Stimulated activated memory B cell treated with anti-CD40 and anti-IgM and Interleukin-4, amounts not matched to agents 10 μg/mL and 1 μg/mL and 100 μg/mL, for 72 hours (primary cell): ENCODE results near the gene POU2F2.

Experiments used
- ATAC-seq: fragments of 150-1000 bp; cut with Tn5 transposase; 2 replicates; pipeline ENCODE4 v1.10.0; 2021
- H3K27ac Mint-ChIP-seq: one replicate; pipeline ENCODE4 v1.8.0; 2022; ENCODE audit warnings: mild to moderate bottlenecking, mixed read lengths
- H3K27me3 Mint-ChIP-seq: one replicate; pipeline ENCODE4 v1.8.0; 2022; ENCODE audit warnings: mixed read lengths
- H3K36me3 Mint-ChIP-seq: one replicate; pipeline ENCODE4 v1.8.0; 2022; ENCODE audit warnings: mixed read lengths
- H3K4me1 Mint-ChIP-seq: one replicate; pipeline ENCODE4 v1.8.0; 2022; ENCODE audit warnings: mixed read lengths
- H3K4me3 Mint-ChIP-seq: one replicate; pipeline ENCODE4 v1.8.0; 2022; ENCODE audit warnings: mild to moderate bottlenecking, moderate library complexity, mixed read lengths
- H3K9me3 Mint-ChIP-seq: one replicate; pipeline ENCODE4 v1.8.0; 2022; ENCODE audit warnings: mixed read lengths

Gene POU2F2

DNA sequence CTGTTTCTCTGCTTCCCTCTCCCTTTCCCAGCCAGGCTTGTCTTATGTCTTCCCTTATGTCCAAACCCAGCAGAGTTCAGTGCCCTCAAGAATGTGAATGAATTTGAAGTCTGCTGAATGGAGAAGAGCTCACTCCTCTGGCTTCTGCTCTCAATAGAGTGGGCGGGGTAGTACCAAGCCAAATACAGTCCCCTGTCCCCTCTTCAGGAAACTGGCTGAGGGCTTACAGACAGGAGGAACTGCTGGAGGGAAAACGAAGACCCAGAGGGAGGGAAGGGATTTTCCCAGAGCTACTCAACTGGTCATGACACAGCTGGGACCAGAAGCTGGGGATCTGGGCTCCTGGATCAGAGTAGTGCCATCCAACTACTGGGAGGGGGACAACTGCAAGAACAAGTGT is 32.9 kb upstream of the POU2F2 start:
- no peaks in the 10 kb centered on the region for H3K9me3 Mint-ChIP-seq
- no peak overlapping the region for H3K27ac Mint-ChIP-seq
- ATAC-seq: no peak
- H3K4me1 Mint-ChIP-seq: peaks cover 7% of the 10 kb centered on the region
- no peak overlapping the region for H3K4me3 Mint-ChIP-seq
- H3K36me3 Mint-ChIP-seq: no peaks in the 10 kb centered on the region
- no peaks in the 10 kb centered on the region for H3K27me3 Mint-ChIP-seq

DNA sequence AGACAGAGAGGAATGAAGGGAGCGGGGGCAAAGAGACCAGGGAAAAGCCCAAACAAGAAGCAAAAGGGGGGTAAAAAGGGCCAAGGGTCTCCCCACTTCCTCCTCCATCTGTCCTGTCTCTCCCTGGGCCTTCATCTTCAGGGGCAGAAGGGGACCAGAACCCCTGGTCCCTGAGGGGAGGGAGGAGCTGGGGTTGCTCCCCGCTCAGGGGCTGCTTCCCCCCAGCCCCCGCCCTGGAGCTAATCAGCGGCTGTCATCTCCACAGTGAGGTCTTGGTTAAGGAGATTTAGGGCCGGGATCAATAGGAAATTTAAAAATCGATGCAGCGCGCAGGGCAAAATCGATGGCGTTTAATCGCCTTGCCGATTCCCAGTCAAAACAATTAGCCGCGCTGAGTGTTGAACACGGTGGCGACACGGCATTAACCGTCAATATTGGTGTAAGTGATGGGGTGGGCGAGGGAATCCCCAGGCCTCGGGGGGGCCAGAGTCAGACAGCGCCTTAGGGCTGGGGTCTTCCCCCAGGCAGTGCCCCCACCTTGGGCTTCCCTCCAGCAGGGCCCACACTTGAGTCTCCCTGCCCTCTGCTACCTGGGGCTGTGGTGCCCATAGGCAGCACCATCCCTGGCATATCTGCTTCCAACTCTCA is 29.5 kb upstream of the POU2F2 start:
- Mint-ChIP-seq H3K27me3 (no peaks in the 10 kb centered on the region), H3K27ac (no peak overlapping the region), H3K36me3 (peaks cover 5% of the 10 kb centered on the region), H3K4me1 (peaks cover 7% of the 10 kb centered on the region), H3K4me3 (no peak overlapping the region), H3K9me3 (no peaks in the 10 kb centered on the region)
- no peak for ATAC-seq

DNA sequence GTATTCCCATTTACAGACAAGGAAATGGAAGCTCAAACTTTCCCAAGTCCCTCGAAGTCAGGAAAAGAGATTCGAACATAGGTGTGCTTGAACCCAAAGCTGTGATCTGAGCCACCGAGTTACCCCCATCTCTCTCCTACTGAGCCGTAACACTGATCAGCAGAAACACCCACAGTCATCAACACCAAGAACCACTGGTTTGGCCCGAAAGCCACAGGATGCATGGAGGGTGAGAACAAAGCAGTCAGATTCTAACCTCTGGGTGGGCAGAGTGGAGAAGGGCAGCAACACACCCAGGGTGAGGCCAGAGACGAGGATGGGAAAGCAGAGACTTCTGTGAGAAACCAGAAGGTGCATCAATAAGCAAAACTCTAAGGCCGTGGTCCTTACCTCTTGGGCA is 27.7 kb upstream of the POU2F2 start:
- no peak overlapping the region for H3K4me3 Mint-ChIP-seq
- peaks cover 11% of the 10 kb centered on the region for H3K4me1 Mint-ChIP-seq
- no peak overlapping the region for H3K27ac Mint-ChIP-seq
- no peaks in the 10 kb centered on the region for H3K27me3 Mint-ChIP-seq
- H3K36me3 Mint-ChIP-seq: peaks cover 5% of the 10 kb centered on the region
- ATAC-seq: no peak
- no peaks in the 10 kb centered on the region for H3K9me3 Mint-ChIP-seq

DNA sequence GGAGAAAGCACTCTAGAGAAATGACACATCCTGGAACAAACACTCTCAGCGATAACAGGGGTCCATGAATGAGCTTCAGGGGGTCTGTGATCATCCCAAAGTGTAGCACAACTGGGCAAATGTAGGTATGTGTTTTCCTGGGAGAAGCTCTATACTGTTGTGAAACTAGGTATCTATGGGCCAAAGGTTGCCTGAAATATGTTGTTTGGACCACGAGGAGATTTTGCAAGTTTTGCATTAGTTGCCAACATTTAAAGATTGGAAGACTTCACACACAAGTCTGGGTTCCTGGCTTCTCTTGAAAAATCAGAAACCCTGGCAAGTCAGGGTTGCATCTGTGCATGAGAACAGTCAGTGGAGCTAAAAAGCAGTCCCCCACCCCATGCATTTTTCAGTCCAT is 26.7 kb upstream of the POU2F2 start:
- Mint-ChIP-seq H3K27me3 (no peaks in the 10 kb centered on the region), H3K4me1 (peaks cover 20% of the 10 kb centered on the region), H3K36me3 (peaks cover 5% of the 10 kb centered on the region), H3K4me3 (no peak overlapping the region), H3K9me3 (no peaks in the 10 kb centered on the region), H3K27ac (no peak overlapping the region)
- no peak for ATAC-seq

DNA sequence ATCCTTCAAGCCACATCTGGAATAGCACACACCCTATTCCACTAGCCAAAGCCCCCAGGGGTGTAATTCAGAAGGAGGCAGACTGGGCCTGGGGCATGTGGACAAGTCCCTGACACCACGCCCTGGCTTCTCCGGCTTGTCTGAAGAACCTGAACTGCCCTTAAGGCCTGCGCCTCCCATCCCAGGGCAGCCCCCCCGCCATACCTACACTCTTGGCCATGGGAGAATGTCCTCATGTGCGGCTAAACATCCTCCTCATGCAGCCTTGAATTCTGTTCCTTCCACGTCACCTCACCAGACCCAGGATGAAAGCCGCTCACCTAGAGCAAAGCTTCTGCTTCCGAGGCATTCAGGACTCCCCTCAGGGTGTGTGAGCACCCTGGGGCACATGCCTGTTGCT is 24.3 kb upstream of the POU2F2 start:
- no peak overlapping the region for H3K4me3 Mint-ChIP-seq
- H3K27me3 Mint-ChIP-seq: no peaks in the 10 kb centered on the region
- H3K9me3 Mint-ChIP-seq: no peaks in the 10 kb centered on the region
- H3K27ac Mint-ChIP-seq: no peak overlapping the region
- no peak for ATAC-seq
- peaks cover 21% of the 10 kb centered on the region for H3K4me1 Mint-ChIP-seq
- H3K36me3 Mint-ChIP-seq: peaks cover 5% of the 10 kb centered on the region

DNA sequence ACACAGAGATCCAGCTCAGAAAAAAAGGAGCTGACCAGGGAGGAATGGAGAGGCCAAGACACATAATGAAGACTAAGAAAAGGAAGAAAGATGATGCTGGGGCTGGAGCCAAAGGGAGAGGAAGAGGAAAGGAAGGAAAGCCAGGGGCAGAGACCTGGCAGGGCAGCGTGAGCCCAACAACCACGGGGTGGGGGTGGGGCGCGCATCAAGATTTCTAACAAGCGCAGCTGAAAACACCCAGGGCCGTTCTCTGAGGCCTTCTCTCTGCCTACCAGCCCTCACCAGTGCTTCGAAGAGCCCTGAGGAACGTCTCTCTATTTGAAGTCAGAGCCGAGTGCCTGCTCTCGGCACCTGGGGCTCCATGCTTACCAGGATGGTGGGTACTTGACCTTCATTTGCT is 23.6 kb upstream of the POU2F2 start:
- peaks cover 5% of the 10 kb centered on the region for H3K36me3 Mint-ChIP-seq
- no peak overlapping the region for H3K4me3 Mint-ChIP-seq
- ATAC-seq: no peak
- H3K4me1 Mint-ChIP-seq: peaks cover 21% of the 10 kb centered on the region
- no peaks in the 10 kb centered on the region for H3K9me3 Mint-ChIP-seq
- no peaks in the 10 kb centered on the region for H3K27me3 Mint-ChIP-seq
- peak overlapping the region; percentile 72 for H3K27ac Mint-ChIP-seq

DNA sequence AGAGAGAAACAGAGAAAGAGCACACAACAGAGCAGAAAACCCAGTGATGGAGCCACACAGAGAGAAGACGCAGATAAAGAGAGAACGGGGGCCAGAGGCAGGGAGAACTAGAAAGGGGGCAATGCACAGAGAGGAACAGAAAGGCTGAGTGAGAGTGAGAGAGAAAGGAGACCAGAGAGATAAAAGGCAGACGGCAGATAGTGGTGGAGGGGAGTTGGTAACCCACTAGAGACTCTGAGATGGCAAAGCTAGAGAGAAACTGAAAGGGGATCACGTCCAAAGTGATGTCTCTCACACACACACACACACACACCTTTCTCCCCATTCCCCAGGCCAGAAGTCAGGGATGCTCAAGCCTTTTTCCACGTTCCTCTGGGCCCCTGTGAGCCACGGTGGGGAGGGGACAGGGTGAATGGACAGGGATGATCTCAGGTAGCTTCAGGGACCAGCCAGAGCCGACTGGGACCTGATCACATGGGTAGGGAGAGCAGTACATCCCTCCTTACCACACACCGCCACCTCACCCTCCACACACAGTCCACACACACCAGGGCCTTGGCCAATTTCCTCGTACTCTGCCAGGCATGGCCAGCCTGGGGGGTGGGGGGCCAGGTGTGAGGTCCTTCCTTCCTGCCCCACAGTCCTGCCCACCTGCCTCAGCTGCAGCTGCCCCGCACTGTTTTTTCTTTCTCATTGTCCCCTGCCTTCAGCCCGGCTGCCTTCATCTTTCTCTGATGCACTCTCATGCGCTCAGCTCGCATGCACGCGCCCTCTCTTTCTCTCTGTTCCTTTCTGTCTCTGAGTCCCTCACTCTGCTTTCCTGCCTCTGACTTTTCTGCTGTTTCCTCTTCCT is 22.5 kb upstream of the POU2F2 start:
- H3K4me1 Mint-ChIP-seq: peaks cover 25% of the 10 kb centered on the region
- H3K9me3 Mint-ChIP-seq: no peaks in the 10 kb centered on the region
- H3K27me3 Mint-ChIP-seq: no peaks in the 10 kb centered on the region
- peak; percentile 80 for ATAC-seq
- peaks cover 5% of the 10 kb centered on the region for H3K36me3 Mint-ChIP-seq
- H3K27ac Mint-ChIP-seq: peak overlapping the region; percentile 72
- peak overlapping the region; percentile 44 for H3K4me3 Mint-ChIP-seq

DNA sequence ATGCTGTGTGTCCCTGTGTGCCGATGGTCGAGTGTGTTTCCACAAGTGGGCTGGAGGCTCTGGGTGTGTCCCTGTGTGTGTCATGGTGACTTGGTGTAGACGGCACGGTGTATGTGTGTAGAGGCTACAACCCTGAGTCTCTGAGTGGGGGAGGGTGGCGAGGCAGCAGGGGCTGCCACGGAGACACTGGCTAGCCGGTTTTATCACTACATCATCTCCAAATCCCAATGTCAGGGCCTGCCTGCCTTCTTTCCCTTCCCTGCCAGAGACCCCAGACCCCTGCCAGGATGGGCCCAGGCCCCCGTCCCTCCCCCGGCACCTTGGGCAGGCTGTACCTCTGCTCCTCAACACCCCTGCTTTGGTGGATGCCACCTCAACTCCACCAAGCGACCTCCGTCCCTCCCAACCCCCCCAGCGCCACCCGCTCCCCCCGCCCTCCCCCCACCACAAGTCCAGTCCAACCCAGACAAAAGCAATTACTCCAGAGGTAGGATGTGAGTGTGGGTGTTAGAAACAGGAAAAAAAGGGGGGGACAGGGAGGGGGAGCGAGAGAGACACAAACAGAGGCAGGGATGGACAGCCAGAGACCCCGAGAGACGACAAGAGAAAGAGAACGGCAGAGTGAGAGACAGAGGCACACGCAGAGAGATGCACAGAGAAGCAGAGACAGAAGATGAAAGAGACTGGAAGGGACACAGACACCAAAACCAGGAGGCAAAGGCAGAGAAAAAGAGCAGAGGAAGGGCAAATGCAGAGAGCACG is 21.6 kb upstream of the POU2F2 start:
- H3K4me1 Mint-ChIP-seq: peaks cover 33% of the 10 kb centered on the region
- H3K27me3 Mint-ChIP-seq: no peaks in the 10 kb centered on the region
- peaks cover 5% of the 10 kb centered on the region for H3K36me3 Mint-ChIP-seq
- peak overlapping the region; percentile 72 for H3K27ac Mint-ChIP-seq
- peak overlapping the region; percentile 44 for H3K4me3 Mint-ChIP-seq
- no peak for ATAC-seq
- H3K9me3 Mint-ChIP-seq: no peaks in the 10 kb centered on the region

DNA sequence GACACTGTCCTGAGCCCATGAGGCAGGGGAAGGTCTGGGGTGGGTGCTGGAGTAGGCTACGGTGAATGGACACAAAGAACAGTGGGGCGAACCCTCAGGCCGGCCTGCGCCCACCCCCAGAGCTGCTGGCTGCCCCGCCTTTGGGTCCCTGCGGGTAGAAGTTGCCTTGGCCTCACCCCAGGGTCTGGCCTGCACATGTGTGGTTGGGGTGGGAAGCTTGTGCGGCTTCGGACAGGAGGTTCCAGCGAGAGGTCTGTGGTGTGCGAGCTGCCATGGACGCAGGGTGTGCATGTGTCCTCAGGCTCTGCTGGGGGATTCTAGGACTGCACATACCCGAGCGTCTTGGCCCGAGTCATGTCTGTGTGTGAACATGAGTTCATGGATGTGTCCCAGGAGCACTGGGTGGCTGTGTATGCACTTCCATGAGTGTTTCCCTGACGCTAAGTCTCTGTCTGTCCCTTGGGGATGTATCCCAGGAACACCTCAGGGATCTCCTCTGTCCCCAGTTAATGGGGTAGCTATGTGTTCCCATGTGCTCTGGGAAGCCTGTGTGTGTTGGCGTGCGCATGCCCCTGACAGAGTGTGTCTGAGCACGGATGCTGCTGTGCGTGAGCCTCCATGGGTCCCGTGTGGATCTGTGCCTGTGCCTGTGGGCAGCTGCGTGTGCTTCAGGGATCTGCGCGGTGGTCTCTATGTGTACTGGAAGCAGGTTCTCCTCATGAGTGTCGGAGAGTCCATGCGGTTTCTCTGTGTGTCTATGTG is 20.8 kb upstream of the POU2F2 start:
- Mint-ChIP-seq H3K4me1 (peaks cover 35% of the 10 kb centered on the region), H3K36me3 (peaks cover 5% of the 10 kb centered on the region), H3K9me3 (no peaks in the 10 kb centered on the region), H3K4me3 (no peak overlapping the region), H3K27me3 (no peaks in the 10 kb centered on the region), H3K27ac (no peak overlapping the region)
- ATAC-seq: no peak

DNA sequence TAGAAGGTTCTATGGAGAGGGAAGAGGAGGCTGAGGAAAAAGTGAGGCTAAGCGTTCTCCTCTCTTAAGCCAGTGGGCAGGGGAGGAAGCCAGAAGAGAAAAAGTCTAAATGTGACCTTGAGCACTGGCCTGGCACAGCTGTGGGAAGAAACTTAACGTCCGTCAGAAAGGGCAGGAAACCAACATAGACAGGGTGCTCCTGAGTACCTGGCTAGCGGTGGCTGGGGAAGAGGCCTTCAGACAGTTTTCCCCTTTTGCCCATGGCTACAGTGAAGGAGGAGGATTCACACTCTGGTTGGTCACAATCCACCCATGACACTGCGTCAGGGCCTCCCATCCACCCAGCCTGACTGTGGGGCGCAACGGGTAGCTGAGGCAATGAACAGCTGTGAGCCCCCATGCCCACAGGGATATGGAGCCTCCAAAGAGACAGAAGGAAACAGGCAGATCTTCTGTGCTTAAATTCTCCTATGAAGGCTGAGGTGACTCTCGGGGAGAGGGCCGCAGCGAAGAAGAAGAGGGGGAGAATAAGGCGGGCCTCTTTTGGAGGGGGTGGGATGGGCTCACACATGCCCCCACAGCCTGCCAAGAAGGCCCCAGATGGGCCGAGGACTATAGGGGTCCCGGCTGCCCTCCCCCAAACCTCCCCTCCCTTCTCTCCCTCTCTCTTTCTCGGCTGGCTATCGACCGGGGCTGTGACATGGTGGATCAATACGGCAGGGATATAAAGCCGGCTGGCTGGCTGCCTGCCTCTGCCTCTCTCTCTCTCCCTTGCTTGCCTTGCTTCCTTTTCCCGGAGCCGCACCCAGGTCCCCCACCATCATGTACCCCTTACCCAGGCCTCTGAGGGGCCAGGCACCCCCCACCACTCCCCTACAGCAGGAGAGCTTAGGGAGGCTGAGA is 19.8 kb upstream of the POU2F2 start:
- H3K27me3 Mint-ChIP-seq: no peaks in the 10 kb centered on the region

DNA sequence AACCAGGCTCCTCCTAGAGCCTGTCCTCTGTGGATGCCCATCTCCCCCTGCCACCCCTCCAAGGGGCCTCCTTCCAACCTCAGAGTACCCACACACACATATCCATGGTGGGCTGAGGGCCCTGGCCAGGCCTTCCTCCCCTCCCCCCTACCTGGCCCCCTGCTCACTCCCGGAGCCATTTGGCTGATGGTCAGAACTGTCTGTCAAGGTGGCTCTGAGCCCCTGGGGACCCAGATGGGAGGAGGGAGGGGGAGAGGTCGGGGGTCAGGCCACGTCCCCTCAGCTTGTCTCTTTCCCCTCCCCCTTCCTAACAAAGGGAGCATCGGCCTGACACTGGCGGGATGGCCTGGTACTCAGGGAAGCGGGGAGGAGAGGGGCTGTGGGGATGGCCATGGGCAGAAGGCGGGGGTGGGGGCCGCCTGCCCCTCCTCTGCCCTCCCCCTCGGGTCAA is 18.7 kb upstream of the POU2F2 start:
- no peak overlapping the region for H3K27ac Mint-ChIP-seq
- no peaks in the 10 kb centered on the region for H3K27me3 Mint-ChIP-seq
- ATAC-seq: no peak
- no peak overlapping the region for H3K4me3 Mint-ChIP-seq
- peaks cover 6% of the 10 kb centered on the region for H3K36me3 Mint-ChIP-seq
- peaks cover 35% of the 10 kb centered on the region for H3K4me1 Mint-ChIP-seq
- H3K9me3 Mint-ChIP-seq: no peaks in the 10 kb centered on the region

More for the DNA sequence above, 19.8 kb upstream of the POU2F2 start:
- no peak for ATAC-seq
- Mint-ChIP-seq H3K9me3 (no peaks in the 10 kb centered on the region), H3K4me1 (peaks cover 35% of the 10 kb centered on the region), H3K4me3 (no peak overlapping the region), H3K27ac (no peak overlapping the region), H3K36me3 (peaks cover 3% of the 10 kb centered on the region)

DNA sequence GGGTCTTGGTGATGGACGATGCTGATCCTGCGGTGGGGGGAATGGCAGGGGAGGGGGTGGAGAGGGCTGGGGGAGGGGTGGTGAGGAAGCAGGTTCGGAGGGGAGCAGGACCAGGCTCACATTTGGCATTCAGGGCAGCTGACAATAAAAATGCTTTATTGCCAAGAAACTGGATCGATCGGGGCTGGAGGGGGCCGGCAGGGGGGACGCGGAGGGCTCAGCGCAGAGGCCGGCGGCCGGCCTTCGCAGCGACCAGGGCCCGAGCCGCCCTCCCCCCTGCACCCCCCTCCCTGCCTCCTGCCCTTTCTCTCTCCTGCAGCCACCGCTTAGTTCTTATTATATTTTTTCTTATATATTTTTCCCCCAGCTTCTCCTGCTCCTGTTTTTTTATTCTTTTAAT is 18.1 kb upstream of the POU2F2 start:
- Mint-ChIP-seq H3K4me1 (peaks cover 29% of the 10 kb centered on the region), H3K4me3 (no peak overlapping the region), H3K27ac (no peak overlapping the region), H3K36me3 (peaks cover 7% of the 10 kb centered on the region), H3K9me3 (no peaks in the 10 kb centered on the region), H3K27me3 (no peaks in the 10 kb centered on the region)
- ATAC-seq: no peak

DNA sequence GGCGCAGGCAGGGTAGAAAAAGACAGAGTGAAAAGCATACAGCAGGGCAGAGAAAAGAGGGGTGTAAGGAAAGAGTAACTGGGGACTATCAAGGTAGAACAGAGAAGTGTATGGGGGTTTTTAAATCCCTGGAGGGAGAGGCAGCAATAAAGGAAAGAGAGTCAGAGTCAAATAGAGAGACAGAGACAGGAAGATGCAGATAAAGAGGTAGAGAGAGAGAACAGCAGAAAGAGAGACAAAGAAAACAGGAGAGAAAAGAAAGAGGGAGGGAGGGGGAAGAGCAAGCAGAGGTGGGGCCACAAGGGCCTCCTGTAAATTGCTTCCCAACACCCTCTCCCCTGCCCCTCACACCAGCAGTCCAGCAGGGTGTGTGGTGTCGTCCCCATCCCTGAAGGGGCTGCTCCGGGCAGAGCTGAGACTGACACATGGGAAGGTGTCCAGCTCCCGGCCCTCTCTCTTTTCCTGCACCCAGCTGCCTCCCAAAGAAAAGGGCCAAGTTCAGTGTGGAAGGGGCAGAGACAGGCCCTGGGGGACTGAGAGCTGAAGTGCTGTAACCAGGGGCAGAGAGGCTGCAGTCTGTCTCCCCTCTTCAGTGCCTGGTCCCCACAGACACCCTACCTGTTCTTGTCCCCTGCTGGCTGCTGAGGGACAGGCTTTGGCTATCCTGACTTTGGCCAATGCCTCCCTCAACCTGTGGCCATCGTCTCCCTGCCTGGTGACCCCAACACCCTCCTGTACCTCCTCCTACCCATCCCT is 17.4 kb upstream of the POU2F2 start:
- Mint-ChIP-seq H3K27ac (peak overlapping the region; percentile 50), H3K4me3 (no peak overlapping the region), H3K4me1 (peaks cover 22% of the 10 kb centered on the region), H3K9me3 (no peaks in the 10 kb centered on the region), H3K36me3 (peaks cover 10% of the 10 kb centered on the region), H3K27me3 (no peaks in the 10 kb centered on the region)
- peak; percentile 44 for ATAC-seq
